ENCODE data around the gene WDR20.
"Not testable (repeated sequence)": the region's sequence is repeated elsewhere in the genome, so short reads cannot be mapped to it uniquely, and the experiment has no call there.

The WDR20 gene, protein sequence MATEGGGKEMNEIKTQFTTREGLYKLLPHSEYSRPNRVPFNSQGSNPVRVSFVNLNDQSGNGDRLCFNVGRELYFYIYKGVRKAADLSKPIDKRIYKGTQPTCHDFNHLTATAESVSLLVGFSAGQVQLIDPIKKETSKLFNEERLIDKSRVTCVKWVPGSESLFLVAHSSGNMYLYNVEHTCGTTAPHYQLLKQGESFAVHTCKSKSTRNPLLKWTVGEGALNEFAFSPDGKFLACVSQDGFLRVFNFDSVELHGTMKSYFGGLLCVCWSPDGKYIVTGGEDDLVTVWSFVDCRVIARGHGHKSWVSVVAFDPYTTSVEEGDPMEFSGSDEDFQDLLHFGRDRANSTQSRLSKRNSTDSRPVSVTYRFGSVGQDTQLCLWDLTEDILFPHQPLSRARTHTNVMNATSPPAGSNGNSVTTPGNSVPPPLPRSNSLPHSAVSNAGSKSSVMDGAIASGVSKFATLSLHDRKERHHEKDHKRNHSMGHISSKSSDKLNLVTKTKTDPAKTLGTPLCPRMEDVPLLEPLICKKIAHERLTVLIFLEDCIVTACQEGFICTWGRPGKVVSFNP

DNA sequence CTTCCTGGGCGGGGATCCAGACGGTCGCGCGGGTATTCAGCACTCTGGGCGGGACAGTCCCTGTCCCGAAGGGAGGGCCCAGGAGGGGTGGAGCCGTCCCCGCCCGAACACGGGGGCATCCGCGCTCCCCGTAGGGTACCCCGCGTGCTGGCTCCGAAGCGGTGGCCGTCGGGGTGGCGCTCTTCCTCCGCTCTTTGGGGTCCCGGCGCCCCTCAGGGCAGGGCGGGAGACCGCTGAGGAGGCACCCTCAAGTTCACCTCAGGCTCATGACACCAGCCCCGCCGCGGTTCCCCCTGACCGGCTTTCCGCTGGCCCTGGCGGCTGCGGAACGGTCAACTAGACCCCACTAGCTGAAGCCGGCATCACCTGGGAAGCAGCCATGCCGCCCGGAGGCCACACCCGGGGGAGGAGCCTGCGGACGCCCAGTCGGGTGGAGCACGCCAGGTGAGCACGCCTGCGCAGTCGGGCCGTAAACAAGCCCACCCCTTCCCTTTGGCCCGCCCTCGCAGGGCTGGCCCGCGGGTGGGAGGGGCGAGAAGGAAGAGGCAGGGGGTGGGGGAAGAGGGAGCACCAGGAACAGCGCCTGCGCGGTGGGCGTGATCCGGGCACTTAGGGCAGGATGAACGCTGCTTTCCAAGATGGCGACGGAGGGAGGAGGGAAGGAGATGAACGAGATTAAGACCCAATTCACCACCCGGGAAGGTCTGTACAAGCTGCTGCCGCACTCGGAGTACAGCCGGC lies at the start of gene WDR20:
Gene WDR20 (plus strand): TSS at position 612 of the 741 bp plus-strand sequence. CDS start 27 bp downstream, at position 639.
- peak; percentile 99 for DNase-seq

DNA sequence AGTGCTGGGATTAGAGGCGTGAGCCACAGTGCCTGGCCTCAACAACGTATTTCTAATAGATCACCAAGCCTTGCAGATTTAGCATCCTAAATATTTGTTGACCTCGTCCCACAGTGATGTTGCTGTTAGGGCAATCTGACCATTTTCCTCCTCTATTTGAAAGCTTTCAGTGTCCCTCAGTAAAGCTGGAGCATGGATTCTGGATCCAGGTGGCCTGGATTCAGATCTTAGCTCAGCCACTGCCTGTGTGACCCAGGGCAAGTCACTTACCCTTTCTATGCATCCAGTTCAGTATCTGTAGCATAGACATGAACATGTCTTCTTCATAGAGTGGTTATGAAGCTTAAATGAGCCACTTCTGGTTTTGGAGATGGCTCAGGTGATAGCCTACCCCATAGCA lies 49.0 kb upstream of the WDR20 start:
- DNase-seq = no peak

DNA sequence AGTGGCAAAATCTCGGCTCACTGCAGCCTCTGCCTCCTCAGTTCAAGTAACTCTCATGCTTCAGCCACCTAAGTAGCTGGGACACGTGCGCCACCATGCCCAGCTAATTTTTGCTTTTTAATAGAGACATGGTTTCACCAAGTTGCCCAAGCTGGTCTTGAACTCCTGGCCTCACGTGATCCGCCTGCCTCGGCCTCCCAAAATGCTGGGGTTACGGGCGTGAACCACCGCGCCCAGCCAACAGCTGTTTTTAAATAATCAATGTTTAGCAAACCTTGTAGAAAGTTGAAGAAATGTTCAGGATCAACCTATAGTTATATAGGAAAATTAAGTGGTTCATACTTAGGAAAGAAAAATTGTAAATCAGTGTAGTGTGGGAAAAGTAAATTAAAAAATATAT lies 46.9 kb upstream of the WDR20 start:
- no peak for DNase-seq

DNA sequence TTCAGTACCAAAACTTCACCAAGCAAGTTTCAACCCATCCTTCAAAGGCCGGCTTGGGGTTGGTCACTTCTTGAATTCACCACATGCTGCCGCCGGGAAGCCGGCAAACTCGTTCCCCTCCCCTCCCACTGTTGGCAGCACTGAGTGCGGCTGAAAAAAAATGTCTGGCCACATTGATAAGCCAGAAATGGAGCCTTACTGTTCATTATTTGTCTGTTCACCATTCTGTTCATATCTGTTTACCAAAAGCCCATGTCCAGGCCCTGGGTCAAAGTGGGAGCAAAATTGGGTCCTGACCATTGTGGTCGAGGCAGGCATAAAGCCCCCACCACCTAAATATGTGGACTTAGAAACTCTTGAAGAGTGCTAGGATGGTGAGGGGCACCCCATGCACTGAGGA lies 45.6 kb upstream of the WDR20 start:
- DNase-seq = no peak

- no peak for DNase-seq
These were observed 44.3 kb upstream of the WDR20 start for GRCh38 chr14:102095231-102095870.

DNA sequence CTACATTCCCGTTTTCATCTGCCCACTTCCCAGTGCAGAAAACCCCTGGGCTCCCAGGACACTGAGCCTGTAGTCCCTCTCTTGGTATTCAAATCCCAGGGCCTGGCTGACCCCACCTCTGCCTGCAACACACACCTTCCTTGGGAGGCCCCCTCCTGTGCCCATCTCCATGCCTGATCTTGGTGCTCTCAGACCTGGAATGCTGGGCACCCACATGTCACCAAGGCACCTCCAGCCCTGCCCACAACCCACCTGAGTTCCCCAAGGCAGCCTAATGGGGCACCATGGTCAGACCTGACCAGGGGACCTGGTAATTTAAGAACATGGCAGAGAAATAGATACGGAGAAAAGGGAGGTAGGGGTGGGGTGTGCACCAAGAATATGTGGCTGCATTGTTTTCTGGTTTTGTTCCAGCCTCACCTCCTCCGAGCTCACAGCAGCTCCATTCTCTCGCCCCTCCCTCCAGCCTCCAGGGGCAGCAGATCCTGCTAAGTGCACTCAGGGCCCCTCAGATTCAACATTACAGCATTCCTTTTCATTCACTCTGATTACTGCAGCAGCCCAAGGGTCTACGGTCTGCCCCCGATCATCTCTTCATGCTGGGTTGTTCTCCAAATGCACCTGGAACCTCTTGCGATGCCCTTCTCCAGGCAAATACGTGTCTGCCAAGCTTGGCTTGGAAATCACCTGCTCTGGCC lies 43.7 kb upstream of the WDR20 start:
- DNase-seq = no peak

DNA sequence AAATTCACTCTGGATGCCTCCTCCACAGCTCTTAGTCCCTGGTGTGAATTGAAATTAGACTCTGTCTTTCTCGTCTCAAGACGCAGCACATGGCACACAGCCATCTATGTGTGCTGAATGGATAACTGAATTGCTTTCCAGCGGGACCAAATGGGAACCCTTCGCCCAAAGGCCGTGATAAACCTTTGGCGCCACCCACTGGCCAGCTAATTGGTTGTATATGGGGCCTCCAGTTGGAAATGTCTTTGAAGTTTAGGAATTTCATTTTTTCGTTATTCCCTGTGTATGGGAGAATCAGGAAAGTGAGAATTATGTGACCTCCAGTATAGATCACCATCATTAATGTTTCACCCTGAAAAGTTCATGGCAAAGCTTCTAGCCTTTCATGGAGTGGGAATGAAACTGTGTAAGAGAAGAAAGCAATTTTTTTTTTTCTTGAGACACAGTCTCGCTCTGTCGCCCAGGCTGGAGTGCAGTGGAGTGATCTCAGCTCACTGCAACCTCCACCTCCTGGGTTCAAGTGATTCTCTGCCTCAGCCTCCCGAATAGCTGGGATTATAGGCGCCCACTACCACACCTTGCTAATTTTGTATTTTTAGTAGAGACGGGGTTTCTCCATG lies 43.0 kb upstream of the WDR20 start:
- DNase-seq = peak; percentile 70

- no peak for DNase-seq
These were observed 42.1 kb upstream of the WDR20 start for GRCh38 chr14:102097441-102098135.

- DNase-seq = no peak
These were observed 36.5 kb upstream of the WDR20 start for GRCh38 chr14:102103062-102103695.

- DNase-seq = no peak
These were observed 34.3 kb upstream of the WDR20 start for GRCh38 chr14:102105369-102105768.

GRCh38 chr14:102109332-102109731 lies 30.4 kb upstream of the WDR20 start:
- DNase-seq = not testable (repeated sequence)

- no peak for DNase-seq
These were observed 28.6 kb upstream of the WDR20 start for GRCh38 chr14:102111101-102111500.

DNA sequence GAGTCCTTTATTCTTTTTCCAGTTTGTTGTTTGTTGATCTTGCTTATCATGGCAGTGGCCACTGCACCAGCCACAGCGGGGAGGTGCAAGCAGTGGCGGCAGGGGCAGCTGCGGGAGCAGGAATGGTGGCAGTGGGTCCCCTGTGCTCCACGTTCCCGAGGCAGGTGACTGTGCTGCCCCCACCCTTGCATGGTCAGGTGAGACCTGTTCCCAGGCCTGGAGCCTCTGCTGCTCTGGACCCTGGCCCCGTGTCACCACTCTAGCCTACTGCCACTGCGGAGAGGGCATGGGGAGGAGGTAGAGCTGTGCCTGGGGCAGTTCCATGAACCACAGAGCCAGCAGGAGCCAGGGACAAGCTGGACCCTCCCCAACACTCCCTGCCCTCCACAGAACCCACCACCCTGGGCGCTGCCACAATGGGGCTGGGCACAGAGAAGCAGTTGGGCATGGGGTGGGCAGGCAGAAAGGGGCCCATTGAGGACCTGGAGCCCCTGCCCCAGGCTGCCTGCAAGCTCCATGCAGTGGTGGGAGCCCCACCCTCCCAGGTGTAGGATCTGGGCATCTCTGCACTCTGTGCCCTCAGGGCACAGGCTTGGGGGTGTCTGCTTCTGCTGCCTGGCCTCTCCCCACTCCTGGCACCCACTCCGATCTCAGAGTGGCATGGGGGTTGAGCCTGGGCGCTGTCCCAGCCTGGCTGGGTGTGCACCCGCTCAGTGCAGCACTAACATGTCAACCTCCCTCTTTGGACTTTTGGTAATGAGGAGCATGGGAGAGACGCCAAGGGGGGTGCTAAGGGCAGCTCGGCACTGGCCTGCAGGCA lies 23.1 kb upstream of the WDR20 start:
- no peak for DNase-seq

- DNase-seq = no peak
These were observed 21.8 kb upstream of the WDR20 start for GRCh38 chr14:102117852-102118251.

- no peak for DNase-seq
These were observed 18.8 kb upstream of the WDR20 start for GRCh38 chr14:102120888-102121287.

DNA sequence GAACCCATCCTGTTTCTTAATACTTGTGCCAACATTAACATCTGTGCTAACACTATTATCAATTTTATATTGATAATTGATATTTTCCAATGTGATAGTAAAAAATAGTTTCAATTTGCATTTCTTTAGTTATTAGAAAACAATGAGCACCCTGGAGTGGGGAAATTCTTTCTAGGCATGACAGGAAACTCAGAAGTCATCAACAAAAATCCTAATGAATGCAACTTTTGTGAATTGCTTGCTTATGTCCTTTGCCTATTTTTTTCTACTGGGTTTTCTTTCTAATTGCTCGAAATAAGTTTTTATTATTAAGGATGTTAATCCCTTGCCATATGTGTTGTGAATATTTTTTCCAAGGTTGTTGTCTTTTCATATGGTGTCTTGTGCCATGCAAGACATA lies 18.1 kb upstream of the WDR20 start:
- DNase-seq = no peak

GRCh38 chr14:102124419-102124818 lies 15.3 kb upstream of the WDR20 start:
- no peak for DNase-seq

GRCh38 chr14:102125546-102125945 lies 14.2 kb upstream of the WDR20 start:
- DNase-seq = no peak

DNA sequence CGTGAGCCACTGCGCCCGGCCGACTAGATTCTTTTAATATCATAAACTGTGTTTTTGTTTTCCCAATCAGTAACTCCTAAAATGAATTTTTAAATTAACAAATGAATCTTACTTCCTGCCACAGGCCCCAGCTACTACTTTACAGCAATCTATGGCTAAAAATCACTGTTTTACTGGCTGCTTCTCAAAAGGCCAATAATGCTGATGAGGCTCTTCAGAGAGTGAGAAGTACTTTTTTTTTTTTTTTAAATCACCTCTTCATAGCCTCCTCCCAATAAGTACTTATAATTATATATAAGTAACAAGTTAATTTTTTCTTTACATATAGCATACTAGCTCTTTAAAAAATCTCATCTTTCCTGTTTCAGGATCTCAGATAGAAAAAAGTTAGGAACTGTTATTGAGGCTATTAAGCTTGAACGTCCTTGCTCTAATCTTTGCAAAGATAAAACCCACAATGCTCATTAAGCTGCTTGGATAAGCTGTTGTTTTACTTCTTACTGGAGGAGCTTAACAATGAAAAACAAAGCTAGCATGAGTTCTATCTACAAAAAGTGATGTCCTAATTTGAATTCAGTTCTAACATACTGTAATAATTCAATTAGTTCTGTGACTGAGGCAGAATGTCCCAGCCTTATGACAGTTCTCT lies 12.8 kb upstream of the WDR20 start:
- DNase-seq = no peak

DNA sequence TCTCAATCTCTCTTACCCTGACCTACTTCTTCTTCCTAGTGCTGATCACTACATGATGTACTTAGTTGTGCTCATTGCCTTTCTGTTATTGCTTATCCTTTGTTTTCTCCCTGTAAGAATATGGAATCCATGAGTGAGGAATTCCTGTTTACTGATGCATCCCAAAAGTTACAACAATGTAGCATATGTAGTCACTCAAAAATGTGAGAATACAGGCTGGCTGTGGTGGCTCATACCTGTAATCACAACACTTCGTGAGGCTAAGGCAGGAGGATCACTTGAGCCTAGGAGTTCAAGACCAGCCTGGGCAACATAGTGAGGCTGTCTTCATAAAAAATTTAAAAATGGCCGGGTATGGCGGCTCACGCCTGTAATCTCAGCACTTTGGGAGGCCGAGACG lies 8.0 kb upstream of the WDR20 start:
- DNase-seq = no peak
